ENCODE data around the gene ASTN2.

ASTN2 gene

GRCh38 chr9:117253261-117253660, 161.6 kb downstream of the ASTN2 start:
- DNase-seq (ENCODE audit: low read depth, low spot score), result no peak

- DNase-seq (ENCODE audit: low read depth, low spot score), result no peak
Measured at GRCh38 chr9:117250610-117251215, 164.1 kb downstream of the ASTN2 start.

GRCh38 chr9:117249799-117250198, 165.1 kb downstream of the ASTN2 start:
- no peak for DNase-seq (ENCODE audit: low read depth, low spot score)

GRCh38 chr9:117247266-117247665, 167.6 kb downstream of the ASTN2 start:
- DNase-seq (ENCODE audit: low read depth, low spot score), result no peak

GRCh38 chr9:117245175-117245829, 169.6 kb downstream of the ASTN2 start:
- no peak for DNase-seq (ENCODE audit: low read depth, low spot score)

GRCh38 chr9:117242082-117242481, 172.8 kb downstream of the ASTN2 start:
- DNase-seq (ENCODE audit: low read depth, low spot score), result no peak

- DNase-seq (ENCODE audit: low read depth, low spot score), result no peak
Measured at GRCh38 chr9:117239428-117239827, 175.4 kb downstream of the ASTN2 start.

- DNase-seq (ENCODE audit: low read depth, low spot score), result no peak
Measured at GRCh38 chr9:117234103-117234502, 180.8 kb downstream of the ASTN2 start.

GRCh38 chr9:117233016-117233415, 181.8 kb downstream of the ASTN2 start:
- no peak for DNase-seq (ENCODE audit: low read depth, low spot score)

GRCh38 chr9:117232281-117232680, 182.6 kb downstream of the ASTN2 start:
- no peak for DNase-seq (ENCODE audit: low read depth, low spot score)

- no peak for DNase-seq (ENCODE audit: low read depth, low spot score)
Measured at GRCh38 chr9:117231012-117231411, 183.8 kb downstream of the ASTN2 start.

- no peak for DNase-seq (ENCODE audit: low read depth, low spot score)
Measured at GRCh38 chr9:117224695-117225094, 190.2 kb downstream of the ASTN2 start.

GRCh38 chr9:117218951-117219350, 195.9 kb downstream of the ASTN2 start:
- DNase-seq (ENCODE audit: low read depth, low spot score), result no peak

- no peak for DNase-seq (ENCODE audit: low read depth, low spot score)
Measured at GRCh38 chr9:117214416-117214815, 200.4 kb downstream of the ASTN2 start.

- DNase-seq (ENCODE audit: low read depth, low spot score), result no peak
Measured at GRCh38 chr9:117211280-117211679, 203.6 kb downstream of the ASTN2 start.

GRCh38 chr9:117205806-117206205, 209.1 kb downstream of the ASTN2 start:
- DNase-seq (ENCODE audit: low read depth, low spot score), result no peak

- no peak for DNase-seq (ENCODE audit: low read depth, low spot score)
Measured at GRCh38 chr9:117204971-117205370, 209.9 kb downstream of the ASTN2 start.

GRCh38 chr9:117191504-117192261, 223.2 kb downstream of the ASTN2 start:
- no peak for DNase-seq (ENCODE audit: low read depth, low spot score)

- DNase-seq (ENCODE audit: low read depth, low spot score), result no peak
Measured at GRCh38 chr9:117189121-117189520, 225.7 kb downstream of the ASTN2 start.

GRCh38 chr9:117188394-117188793, 226.5 kb downstream of the ASTN2 start:
- DNase-seq (ENCODE audit: low read depth, low spot score), result no peak

GRCh38 chr9:117187498-117187897, 227.4 kb downstream of the ASTN2 start:
- DNase-seq (ENCODE audit: low read depth, low spot score), result no peak

GRCh38 chr9:117184173-117184572, 230.7 kb downstream of the ASTN2 start:
- DNase-seq (ENCODE audit: low read depth, low spot score), result no peak

GRCh38 chr9:117182046-117182445, 232.8 kb downstream of the ASTN2 start:
- no peak for DNase-seq (ENCODE audit: low read depth, low spot score)
